Activated naive CD8-positive, alpha-beta T cell treated with anti-CD3 and anti-CD28 coated beads, Interleukin-2, amount 50 U/mL, for 16 hours (primary cell): ENCODE data around the gene UTS2B.

Experiments used
- DNase-seq: peaks from one replicate; pipeline ENCODE4 v3.0.0-alpha.2; 2020; ENCODE audit warnings: low read depth, low spot score

Gene UTS2B

DNA sequence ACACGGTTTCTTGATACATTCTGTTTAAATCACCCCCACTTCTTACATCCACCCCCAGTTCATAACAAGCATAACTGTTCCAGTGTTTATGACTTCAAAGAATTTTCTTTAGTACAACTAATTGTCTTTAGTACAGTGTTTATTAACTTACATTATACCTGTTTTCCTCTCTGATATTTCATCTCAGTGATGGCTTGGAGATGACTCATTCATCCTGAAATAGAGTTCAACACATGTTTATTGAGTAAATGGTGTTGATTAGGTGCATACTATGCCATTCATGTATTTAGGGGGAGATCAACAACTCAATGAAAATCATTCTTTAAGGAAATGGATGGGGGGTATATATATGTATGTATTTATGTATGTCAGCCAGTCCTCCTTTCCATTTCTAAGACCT, 21.7 kb upstream of the UTS2B start:
- no peak for DNase-seq

- no peak for DNase-seq
Observed at GRCh38 chr3:191350396-191351090, 20.2 kb upstream of the UTS2B start.

DNA sequence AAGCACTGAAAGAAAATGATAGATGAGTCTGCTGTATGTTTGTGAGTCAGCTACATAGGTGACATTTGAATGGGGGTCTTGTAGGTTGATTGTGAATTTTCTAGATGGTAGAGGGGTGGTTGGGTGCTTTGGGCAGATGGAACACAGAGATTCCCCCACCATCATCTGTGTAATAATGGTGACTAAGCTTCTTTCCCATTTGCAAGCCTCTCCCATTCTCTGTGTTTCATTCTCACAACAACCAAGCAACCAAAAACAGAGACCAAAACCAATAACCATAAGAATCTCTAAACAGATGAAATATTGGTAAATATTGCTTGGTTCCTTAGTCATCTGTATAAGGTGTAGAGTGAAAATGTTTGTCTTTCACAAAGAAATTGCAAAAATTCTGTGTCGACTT, 17.8 kb upstream of the UTS2B start:
- DNase-seq, result no peak

DNA sequence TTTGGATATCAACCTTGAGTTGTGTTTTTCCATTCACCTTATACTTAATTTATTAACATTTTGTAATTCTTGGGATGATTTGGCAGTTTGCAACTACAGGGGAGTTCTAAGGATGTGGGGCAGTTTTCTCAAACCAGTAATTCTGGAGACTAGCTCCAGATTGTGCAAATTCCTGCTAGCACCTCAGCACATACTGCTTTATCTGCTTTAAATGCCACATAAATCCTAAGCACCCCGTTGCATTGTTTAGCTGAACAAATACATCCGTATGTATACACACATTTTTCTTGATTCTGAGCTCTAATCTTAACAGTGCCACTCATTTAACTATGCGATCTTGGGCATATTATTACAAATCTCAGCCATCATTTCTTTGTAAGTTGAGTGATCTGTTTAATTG, 16.9 kb upstream of the UTS2B start:
- DNase-seq, result no peak

DNA sequence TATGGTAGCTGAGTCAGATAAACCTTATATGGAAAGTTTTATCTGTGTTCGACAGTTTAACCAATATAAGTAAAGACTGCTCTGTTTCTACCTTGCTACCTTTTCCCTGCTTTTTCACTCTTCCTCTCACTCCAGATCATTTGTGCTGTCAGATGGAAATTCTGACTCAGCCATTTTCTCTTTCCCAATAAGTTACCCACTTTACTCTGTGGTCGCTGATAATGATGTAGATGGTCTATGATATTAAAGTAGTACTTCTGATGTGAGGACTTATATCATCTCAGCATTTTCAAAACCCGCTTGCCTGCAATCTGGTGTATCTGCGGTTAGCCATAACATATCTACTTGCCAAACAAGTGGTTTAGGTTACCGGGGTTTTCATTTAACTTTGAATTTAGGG, 15.0 kb upstream of the UTS2B start:
- no peak for DNase-seq

DNA sequence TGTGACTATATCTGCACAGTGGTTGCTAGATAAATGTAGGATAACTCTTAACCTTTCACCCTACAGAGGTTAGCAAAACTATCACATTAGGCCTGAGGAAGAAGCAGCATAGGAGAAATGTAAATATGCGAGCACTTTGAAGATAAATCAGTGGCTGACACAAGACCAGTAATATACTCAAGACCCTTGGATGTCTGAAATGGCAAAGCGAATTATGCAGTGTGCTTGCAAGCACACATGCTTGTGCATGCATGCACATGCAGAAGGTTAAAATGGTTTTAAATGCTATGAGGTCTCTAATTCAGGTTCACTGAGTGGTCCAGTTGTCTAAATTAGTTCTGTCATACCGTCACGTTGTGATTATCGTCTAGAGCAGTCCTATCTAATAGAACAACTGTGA, 13.6 kb upstream of the UTS2B start:
- no peak for DNase-seq

GRCh38 chr3:191343115-191343514, 12.8 kb upstream of the UTS2B start:
- no peak for DNase-seq

- DNase-seq, result no peak
Observed at GRCh38 chr3:191342411-191342810, 12.1 kb upstream of the UTS2B start.

DNA sequence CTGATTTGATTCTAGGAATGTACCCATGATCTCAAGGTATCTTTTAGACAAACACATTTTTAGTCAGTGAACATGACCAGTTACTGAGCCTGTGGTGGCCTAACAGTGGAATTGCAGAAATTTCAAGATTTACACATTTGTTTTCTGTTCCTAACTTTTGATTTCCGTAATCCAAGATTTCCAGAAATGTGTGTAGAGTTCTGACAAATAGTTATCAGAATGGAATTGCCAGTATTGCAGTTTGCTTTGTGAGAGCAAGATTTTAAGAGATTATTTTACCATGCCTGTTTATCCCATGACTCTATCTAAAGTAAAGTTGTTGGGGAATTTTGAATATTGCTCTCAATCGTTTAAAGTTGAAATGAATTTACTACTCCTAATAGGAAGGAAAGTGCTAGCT, 11.7 kb upstream of the UTS2B start:
- no peak for DNase-seq

DNA sequence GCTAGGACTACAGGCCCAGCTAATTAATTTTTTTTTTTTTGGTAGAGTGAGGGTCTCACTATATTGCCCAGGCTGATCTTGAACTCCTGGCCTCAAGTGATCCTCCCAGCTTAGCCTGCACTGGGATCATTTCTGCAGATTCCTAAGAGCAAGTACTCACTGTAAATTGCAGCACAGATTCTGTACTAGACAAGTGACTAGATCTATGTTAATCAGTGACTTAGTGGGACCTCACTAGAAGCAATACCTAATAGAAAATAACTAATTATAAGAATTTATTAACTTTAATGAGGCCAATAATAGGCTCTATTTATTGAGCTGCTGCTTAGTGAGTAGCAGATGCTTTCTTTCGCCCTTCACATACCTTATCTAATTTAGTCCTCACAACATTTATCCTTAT, 10.6 kb upstream of the UTS2B start:
- no peak for DNase-seq

- no peak for DNase-seq
Observed at GRCh38 chr3:191340351-191340750, 10.0 kb upstream of the UTS2B start.

DNA sequence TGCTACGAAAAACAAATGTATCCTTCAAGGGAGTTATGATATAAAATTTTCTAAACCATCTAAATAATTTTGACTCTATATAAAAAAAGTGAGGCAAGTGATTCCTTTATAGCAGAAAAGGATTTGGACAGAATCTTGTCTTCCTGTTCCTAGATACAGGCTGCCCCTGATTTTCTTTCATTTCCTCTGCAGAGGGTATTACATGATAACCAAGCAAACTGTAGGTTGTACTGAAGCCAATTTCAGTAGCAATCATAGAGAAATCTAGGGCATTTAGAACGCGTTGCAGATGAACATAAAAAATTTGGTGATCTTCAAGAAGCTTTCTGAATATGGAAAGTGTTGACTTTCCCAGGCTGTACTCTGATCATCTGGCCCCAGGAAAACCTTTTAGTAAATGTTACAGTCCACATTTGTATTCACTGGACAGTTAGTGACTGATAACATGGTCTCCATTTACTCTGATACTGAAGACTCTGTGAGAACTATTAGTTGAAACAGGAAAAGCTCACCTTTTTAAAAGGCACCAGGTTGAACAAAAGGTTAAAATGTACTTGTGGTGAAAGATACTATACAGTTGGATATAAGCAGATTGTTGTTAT, 9.1 kb upstream of the UTS2B start:
- no peak for DNase-seq

GRCh38 chr3:191338177-191338488, 7.8 kb upstream of the UTS2B start:
- no peak for DNase-seq

DNA sequence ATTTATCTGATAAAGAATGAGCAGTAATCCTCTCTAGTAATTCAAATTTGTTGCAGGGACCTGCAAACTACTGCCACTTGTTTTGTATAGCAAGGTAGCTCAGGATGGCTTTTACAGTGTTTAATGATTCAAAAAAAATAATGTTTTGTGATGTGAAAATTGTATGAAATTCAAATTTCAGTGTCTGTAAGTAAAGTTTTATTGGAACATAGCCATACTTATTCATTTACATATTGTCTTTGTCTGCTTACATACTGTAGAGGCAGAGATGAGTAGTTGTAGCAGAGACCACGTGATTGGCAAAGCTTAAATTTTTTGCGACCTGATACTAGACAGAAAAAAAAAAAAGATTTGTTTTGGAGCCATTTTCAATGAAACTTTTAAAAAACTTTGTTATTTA, 6.5 kb upstream of the UTS2B start:
- no peak for DNase-seq

- no peak for DNase-seq
Observed at GRCh38 chr3:191334346-191334893, 4.1 kb upstream of the UTS2B start.

DNA sequence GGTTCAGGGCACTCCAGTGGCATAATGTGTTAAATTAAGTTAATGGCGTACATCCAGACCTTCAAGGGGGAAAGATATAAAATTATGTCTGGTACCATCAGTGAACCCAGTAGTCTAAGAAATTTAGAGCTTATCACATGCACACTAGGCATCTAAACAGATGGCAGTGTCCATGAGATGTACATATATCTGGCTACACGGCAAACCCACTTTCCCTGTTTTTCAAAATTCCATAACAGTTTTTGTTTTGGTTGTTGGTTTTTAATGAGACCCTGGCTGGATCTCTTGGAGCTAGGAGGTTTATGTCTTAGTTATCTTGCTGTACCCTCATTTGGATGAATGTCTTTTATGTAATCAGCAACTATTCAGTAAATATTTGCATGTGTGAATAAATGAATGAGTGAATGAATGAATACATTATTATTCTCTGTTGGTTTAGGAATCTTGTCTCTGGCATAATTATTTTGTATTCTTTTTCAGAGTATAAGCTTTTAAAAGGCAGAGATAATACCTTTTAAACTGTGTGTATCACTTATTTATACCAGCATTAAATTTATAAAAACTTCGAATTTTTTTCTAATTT, 3.1 kb upstream of the UTS2B start:
- no peak for DNase-seq

DNA sequence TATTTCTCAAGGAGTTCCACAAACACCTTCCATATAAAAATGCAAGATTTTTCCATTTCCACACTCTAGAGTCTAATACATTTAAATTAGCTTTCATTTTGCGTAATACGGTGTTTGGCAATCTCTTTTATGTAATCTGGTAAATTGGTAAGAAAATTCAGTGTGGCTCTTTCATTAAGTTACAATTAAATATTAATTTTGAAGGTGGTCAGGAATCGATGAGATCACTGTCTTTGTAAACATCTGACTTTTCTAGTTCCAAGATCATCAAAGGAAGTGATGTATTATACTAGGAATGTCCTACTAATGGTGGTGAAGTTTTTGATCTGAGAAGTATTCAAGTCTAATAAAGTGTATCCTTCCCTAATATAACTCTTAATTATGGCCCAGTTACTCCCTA, 1.1 kb upstream of the UTS2B start:
- DNase-seq, result no peak

DNA sequence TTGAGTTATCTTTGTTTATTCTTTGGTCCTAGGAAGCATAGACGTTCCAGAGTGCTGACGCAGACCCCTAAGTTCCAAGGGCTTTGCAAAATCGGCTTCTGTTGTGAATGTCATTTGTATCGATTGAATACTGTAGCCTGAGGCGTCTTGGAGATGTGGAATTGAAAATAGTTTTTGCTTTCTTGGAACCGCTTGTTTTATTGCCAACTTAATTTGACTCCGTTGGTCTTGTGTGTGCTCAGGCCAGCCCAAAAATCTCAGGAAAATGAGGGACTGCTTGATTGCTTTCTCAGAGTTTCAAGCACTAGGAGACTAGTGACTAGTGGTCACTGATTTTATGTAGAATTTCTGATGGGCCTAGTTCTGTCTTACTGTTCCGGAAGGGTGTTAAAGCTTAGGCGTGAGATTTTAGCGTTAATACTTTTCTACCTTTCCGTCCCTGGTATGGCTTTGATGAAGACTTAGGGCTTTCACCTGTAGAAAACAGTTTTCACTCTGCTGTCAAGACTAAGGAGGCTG, 263 bp upstream of the UTS2B start:
- DNase-seq, result no peak

DNA sequence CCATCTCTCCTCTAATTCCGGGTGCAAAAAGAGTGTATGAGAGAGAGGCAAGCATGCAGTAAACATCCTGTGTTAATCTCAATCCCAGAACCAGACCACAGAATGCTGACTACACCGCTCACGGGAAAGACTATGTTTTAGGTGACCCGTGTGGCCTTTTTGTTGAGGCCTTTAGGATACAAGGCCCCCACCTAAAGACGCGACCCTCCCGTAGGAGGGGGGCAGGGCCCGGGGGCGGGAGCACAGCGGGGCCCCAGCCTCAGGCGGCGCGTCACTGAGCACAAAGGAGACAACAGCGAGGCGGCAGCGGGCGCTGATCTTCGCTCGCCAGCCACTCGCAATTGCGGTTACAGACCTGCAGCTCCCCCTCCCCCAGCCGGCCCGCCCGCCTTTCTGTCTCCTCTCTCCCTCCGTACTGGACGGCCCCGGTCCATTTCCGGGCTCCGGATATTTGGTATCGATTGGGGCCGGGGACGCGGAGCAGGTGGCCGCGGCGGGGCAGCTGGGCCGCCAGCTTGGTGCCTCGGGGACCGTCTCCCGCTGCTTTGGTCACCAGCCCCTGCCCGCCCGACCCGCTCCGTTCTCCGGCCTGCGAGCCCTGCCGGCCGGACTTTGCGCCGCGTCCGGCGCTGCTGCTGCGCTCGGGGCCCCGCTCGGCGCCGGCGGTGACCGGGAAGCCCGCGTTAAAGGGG, 1.2 kb downstream of the UTS2B start, which contains the start of gene CCDC50:
Gene CCDC50 (plus strand): TSS at position 433 of the 692 bp plus-strand sequence. CDS start 281 bp downstream, outside the sequence.
- no peak for DNase-seq

DNA sequence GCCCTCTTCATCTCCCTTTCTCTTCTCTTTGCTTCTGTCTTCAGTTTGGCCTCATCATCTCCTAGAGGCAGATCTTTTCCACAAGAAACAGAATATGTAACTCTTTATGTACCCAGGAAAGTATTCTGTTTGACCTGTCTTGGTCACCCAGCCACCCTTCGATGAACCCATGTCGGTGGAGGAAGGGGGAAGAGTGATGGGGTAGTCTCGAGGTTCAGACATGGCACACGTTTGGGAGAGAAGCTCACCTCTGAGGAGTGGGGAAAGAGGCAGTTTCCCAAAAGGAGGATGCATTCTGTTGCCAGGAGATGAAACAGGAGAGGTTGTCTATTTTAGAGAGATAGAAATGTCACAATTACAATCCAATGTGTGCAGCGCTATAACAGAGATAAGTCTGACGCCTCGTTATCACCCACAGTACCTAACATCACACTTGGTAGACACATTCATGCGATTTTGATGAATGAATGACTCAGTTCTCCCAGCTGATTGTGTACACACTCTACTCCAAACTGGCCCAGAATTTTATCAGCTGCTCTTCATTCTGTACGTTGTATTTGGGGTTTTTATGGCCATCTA, 1.9 kb downstream of the UTS2B start:
- DNase-seq, result no peak

- no peak for DNase-seq
Observed at GRCh38 chr3:191327526-191327925, 2.8 kb downstream of the UTS2B start.

DNA sequence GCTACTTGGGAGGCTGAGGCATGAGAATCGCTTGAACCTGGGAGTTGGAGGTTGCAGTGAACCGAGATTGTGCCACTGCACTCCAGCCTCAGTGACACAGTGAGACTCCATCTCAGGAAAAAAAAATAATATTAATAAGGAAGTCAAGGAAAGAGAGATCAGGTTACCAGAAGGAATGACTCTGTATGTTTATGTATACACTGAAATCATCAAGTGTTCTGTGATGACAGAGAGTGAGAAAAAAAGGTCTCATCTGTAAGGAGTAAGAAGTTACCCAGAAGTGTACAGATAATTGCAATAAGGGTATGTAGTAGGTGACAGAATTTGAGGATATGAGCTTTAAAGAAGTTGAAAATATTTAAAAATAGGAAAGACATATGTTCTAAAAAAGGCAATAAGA, 5.4 kb downstream of the UTS2B start:
- DNase-seq, result no peak
